22Rv1 (cell line): ENCODE data around the gene MUC6.

Source experiments
- CTCF ChIP-seq: fragments of 450-650 bp; IDR thresholded peaks from 2 replicates; pipeline ENCODE4 v1.5.1; 2017; ENCODE audit warnings: mild to moderate bottlenecking
- ZFX ChIP-seq: fragments of 450-650 bp; IDR thresholded peaks from 2 replicates; pipeline ENCODE4 v1.6.1; 2017; ENCODE audit warnings: antibody characterized with exemption, borderline replicate concordance

GRCh38 chr11:1008001-1008802 lies 28.3 kb downstream of the MUC6 start:
- TF ChIP-seq CTCF (no peak), ZFX (no peak)
